K562 treated with DMSO at 1 percent for 24 hours (cell line): ENCODE results near the gene IDS. TPM values are rescaled to one million over a fixed set of nuclear protein-coding genes. Genes with fewer than 3 reads are reported as not detected.

Experiments
- total RNA-seq: library from RNA; unstranded; fragments of 300-600 nt; gene quantifications from 2 replicates; pipeline ENCODE4 v1.2.3, GENCODE V29; 2022; ENCODE audit warnings: low read depth; ENCODE audit not compliant: insufficient read depth

IDS gene
- total RNA-seq = 44.6 and 46.9 TPM in 2 replicates

GRCh38 chrX:149504915-149505651 lies at the start of gene IDS:
Gene IDS (minus strand): TSS chrX:149505306. CDS start chrX:149505137, 169 bp downstream.

GRCh38 chrX:149549701-149550100 lies 44.6 kb upstream of the IDS start, which contains the start of gene HSFX3:
Gene HSFX3 (minus strand): TSS chrX:149549924. CDS start chrX:149549852, 72 bp downstream.

GRCh38 chrX:149540621-149541520 lies 35.8 kb upstream of the IDS start, which contains the start of gene EOLA1:
Gene EOLA1 (plus strand): TSS chrX:149541012. CDS start chrX:149545631, 4,619 bp downstream.

Other genes with a start within 250 kb of the IDS start
- gene EOLA1, start 35.7 kb upstream of the IDS start, total RNA-seq = 20.8 and 28.4 TPM in 2 replicates
- gene HSFX3, start 44.6 kb upstream of the IDS start, total RNA-seq = not detected in 2 replicates
- 30.7 and 32.8 TPM in 2 replicates for gene MAGEA9B, start 82.2 kb upstream of the IDS start, total RNA-seq
- 0.53 TPM in 1 of 2 replicates, not detected in the other for gene HSFX2, start 90.0 kb upstream of the IDS start, total RNA-seq
- 9.4 and 12.3 TPM in 2 replicates for gene TMEM185A, start 126.5 kb upstream of the IDS start, total RNA-seq
- 0.81 and 0.86 TPM in 2 replicates for gene MAGEA11, start 206.8 kb upstream of the IDS start, total RNA-seq